GM19395 (cell line): Measurements from ENCODE around the gene SPACA7.
"Not testable (repeated sequence)": the region's sequence is repeated elsewhere in the genome, so short reads cannot be mapped to it uniquely, and the experiment has no call there.

Experiments used
- ATAC-seq: cut with Tn5 transposase; IDR thresholded peaks from one replicate; pipeline ENCODE4 v1.9.1; 2021; ENCODE audit warnings: mild to moderate bottlenecking, moderate library complexity; ENCODE audit not compliant: unreplicated experiment

The SPACA7 gene

GRCh38 chr13:112416647-112417046, 40.5 kb downstream of the SPACA7 start:
- ATAC-seq: no peak

- ATAC-seq: no peak
These were observed 40.9 kb downstream of the SPACA7 start for GRCh38 chr13:112417079-112417478.

GRCh38 chr13:112424098-112424497, 47.9 kb downstream of the SPACA7 start:
- no peak for ATAC-seq

GRCh38 chr13:112428704-112429103, 52.5 kb downstream of the SPACA7 start:
- no peak for ATAC-seq

- ATAC-seq: no peak
These were observed 55.6 kb downstream of the SPACA7 start for GRCh38 chr13:112431734-112432133.

- not testable (repeated sequence) for ATAC-seq
These were observed 56.6 kb downstream of the SPACA7 start for GRCh38 chr13:112432734-112433133.

- ATAC-seq: not testable (repeated sequence)
These were observed 57.4 kb downstream of the SPACA7 start for GRCh38 chr13:112433517-112433916.

- no peak for ATAC-seq
These were observed 57.9 kb downstream of the SPACA7 start for GRCh38 chr13:112434032-112434431.

GRCh38 chr13:112434937-112435523, 58.9 kb downstream of the SPACA7 start:
- no peak for ATAC-seq

GRCh38 chr13:112435973-112436372, 59.8 kb downstream of the SPACA7 start:
- no peak for ATAC-seq

GRCh38 chr13:112438094-112438493, 61.9 kb downstream of the SPACA7 start:
- ATAC-seq: no peak

- ATAC-seq: no peak
These were observed 62.4 kb downstream of the SPACA7 start for GRCh38 chr13:112438515-112438914.

- ATAC-seq: no peak
These were observed 65.1 kb downstream of the SPACA7 start for GRCh38 chr13:112441226-112441625.

GRCh38 chr13:112441779-112442310, 65.7 kb downstream of the SPACA7 start:
- no peak for ATAC-seq

GRCh38 chr13:112442483-112443090, 66.4 kb downstream of the SPACA7 start:
- no peak for ATAC-seq

GRCh38 chr13:112443191-112443994, 67.2 kb downstream of the SPACA7 start:
- ATAC-seq: no peak

GRCh38 chr13:112443995-112444311, 67.8 kb downstream of the SPACA7 start:
- no peak for ATAC-seq

GRCh38 chr13:112444416-112445399, 68.6 kb downstream of the SPACA7 start:
- no peak for ATAC-seq

- no peak for ATAC-seq
These were observed 69.5 kb downstream of the SPACA7 start for GRCh38 chr13:112445411-112446271.

- no peak for ATAC-seq
These were observed 70.2 kb downstream of the SPACA7 start for GRCh38 chr13:112446347-112446861.
